ENCODE data around the gene KIAA1217. TPM values are rescaled to one million over a fixed set of nuclear protein-coding genes. Genes with fewer than 3 reads are reported as not detected.
A peak's percentile ranks its signal among the peaks of the same experiment; 100 is the strongest.
"Not testable (repeated sequence)": the region's sequence is repeated elsewhere in the genome, so short reads cannot be mapped to it uniquely, and the experiment has no call there.

KIAA1217 gene
- total RNA-seq, 1 donor from 2014 or later: 18.9 TPM

DNA sequence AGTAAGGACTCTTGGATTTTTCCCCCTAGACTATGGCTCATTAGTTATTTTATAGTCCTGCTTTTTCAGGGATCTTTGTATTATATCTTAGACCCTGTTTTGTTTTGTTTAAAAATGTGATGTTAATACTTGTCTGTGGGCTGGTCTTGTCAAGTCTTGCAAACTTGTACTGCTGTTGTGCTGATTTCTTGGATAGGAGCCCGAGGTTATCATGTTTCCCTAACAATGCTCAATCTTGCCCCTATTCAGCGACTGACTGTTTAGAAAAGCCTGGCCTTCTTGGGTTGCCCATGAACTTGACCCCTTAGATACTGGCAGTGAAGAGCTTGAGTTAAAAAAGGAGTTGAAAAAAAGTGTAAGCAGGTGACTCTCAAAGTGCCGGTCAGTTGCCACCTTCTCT, 115.7 kb downstream of the KIAA1217 start:
- H3K27me3 ChIP-seq (ENCODE audit: control insufficient read depth, insufficient read depth, low read length): no peaks in the 10 kb centered on the region
- no peak overlapping the region for H3K4me3 ChIP-seq (ENCODE audit: low read depth, low read length)
- H3K36me3 ChIP-seq (ENCODE audit: control insufficient read depth, insufficient read depth, low read length): no peaks in the 10 kb centered on the region
- DNase-seq (ENCODE audit: low read depth): no peak
- no peak for TF ChIP-seq CTCF (IDR thresholded peaks at IDR 0.05; ENCODE audit: insufficient read depth, low read length, poor library complexity, severe bottlenecking)

GRCh38 chr10:24331457-24331856, 122.5 kb downstream of the KIAA1217 start:
- DNase-seq (ENCODE audit: low read depth): peak; percentile 54
- H3K36me3 ChIP-seq (ENCODE audit: control insufficient read depth, insufficient read depth, low read length): no peaks in the 10 kb centered on the region
- no peak for TF ChIP-seq CTCF (IDR thresholded peaks at IDR 0.05; ENCODE audit: insufficient read depth, low read length, poor library complexity, severe bottlenecking)
- H3K4me3 ChIP-seq (ENCODE audit: low read depth, low read length): no peak overlapping the region
- H3K27me3 ChIP-seq (ENCODE audit: control insufficient read depth, insufficient read depth, low read length): no peaks in the 10 kb centered on the region

DNA sequence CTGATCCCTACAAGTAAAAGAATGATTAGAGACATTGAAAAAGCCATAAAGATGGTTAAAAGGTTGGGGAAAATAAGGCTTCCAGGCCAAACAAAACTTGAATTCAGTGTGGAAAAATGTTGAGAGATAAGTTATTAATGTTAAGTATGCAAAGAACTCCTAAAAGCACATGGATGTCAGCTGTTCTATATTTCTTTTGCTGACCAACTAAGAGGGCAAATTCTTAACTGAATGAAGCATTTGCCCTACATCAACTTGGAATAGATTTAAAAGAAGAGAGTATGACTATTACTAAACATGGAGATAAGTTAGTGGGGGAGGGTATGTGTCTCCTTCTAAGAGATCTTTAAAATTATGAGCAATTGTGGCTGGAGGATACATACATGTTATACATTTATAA, 124.8 kb downstream of the KIAA1217 start:
- no peak overlapping the region for H3K4me3 ChIP-seq (ENCODE audit: low read depth, low read length)
- no peak for TF ChIP-seq CTCF (IDR thresholded peaks at IDR 0.05; ENCODE audit: insufficient read depth, low read length, poor library complexity, severe bottlenecking)
- H3K27me3 ChIP-seq (ENCODE audit: control insufficient read depth, insufficient read depth, low read length): no peaks in the 10 kb centered on the region
- H3K36me3 ChIP-seq (ENCODE audit: control insufficient read depth, insufficient read depth, low read length): no peaks in the 10 kb centered on the region
- DNase-seq (ENCODE audit: low read depth): no peak

DNA sequence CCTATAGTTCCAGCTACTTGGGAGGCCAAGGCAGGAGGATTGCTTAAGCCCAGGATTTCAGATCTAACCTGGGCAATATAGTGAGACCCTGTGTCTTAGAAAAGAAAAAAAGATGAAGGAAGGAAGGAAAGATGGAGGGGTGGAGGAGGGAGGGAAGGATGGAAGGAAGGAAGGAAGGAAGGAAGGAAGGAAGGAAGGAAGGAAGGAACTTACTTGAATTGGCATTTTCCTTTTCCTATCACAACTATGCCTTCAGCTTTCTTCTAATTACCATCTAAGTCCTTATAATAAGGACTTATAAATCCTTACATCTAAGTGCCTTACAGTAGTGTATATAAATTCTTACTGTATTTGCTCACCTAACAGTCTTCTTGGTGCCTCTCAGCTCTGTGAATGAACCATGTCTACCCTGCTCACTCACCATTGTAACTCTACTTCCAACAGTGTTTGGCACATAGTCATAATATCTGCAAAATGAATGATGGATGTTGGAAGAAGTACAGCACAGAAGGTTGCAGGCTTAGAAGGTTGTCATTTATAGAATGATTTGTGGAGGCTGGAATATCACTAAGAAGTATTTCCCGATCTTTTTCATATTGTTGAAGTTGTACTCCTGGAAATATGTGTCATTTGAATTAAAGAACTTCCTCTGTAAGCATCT, 125.5 kb downstream of the KIAA1217 start:
- no peak for DNase-seq (ENCODE audit: low read depth)
- no peaks in the 10 kb centered on the region for H3K36me3 ChIP-seq (ENCODE audit: control insufficient read depth, insufficient read depth, low read length)
- H3K27me3 ChIP-seq (ENCODE audit: control insufficient read depth, insufficient read depth, low read length): no peaks in the 10 kb centered on the region
- TF ChIP-seq CTCF (IDR thresholded peaks at IDR 0.05; ENCODE audit: insufficient read depth, low read length, poor library complexity, severe bottlenecking): no peak
- no peak overlapping the region for H3K4me3 ChIP-seq (ENCODE audit: low read depth, low read length)

GRCh38 chr10:24337723-24338122, 128.8 kb downstream of the KIAA1217 start:
- not testable (repeated sequence) for H3K36me3 ChIP-seq (ENCODE audit: control insufficient read depth, insufficient read depth, low read length); H3K4me3 ChIP-seq (ENCODE audit: low read depth, low read length); DNase-seq (ENCODE audit: low read depth); H3K27me3 ChIP-seq (ENCODE audit: control insufficient read depth, insufficient read depth, low read length)

DNA sequence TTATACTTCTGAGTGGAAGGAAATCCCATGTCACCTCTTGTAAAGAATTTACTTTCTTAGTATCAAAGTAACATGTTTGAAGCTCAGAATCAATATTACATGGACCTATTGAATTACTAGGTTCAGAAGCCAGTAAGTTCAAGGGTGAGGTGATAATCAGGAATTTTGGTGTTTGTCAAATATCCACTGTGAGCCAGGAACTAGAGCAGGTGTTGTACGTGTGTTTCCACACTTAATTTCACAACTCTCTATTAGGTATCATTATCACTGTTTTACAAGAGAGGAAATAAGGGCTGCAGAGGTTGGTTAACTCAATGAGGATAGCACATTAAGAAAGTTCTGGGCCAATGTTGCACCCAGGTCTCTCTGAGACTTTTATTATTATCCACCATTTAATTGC, 130.4 kb downstream of the KIAA1217 start:
- Histone ChIP-seq H3K4me3 (ENCODE audit: low read depth, low read length) (no peak overlapping the region), H3K36me3 (ENCODE audit: control insufficient read depth, insufficient read depth, low read length) (no peaks in the 10 kb centered on the region), H3K27me3 (ENCODE audit: control insufficient read depth, insufficient read depth, low read length) (no peaks in the 10 kb centered on the region)
- no peak for DNase-seq (ENCODE audit: low read depth)
- no peak for TF ChIP-seq CTCF (IDR thresholded peaks at IDR 0.05; ENCODE audit: insufficient read depth, low read length, poor library complexity, severe bottlenecking)
